ENCODE data around the gene PLPP1. TPM values are rescaled to one million over a fixed set of nuclear protein-coding genes. Genes with fewer than 3 reads are reported as not detected.

Gene PLPP1
- total RNA-seq, 1 donor from 2014 or later, result 48.1 TPM

DNA sequence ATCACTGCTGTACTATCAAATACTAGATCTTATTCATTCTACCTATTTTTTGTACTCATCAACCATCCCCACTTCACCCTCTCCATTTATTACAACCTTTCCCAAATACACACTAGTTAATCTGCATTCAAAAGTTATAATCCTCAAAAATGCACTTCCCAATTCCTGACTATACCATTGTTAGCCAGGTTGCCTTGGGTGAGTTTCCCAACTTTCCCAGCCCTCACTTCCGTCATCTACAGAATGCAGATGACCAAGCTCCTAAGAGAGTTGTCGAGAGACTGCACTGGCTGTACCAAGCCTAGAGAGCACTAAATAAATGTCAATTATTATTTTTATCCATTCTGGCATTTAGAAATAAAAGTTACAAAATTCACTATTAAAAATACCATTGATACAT is 11.5 kb downstream of the PLPP1 start:
- Histone ChIP-seq H3K4me3 (no peak overlapping the region), H3K4me1 (no peaks in the 10 kb centered on the region), H3K36me3 (no peaks in the 10 kb centered on the region), H3K27me3 (ENCODE audit: low read depth) (no peaks in the 10 kb centered on the region), H3K27ac (no peak overlapping the region), H3K9me3 (no peaks in the 10 kb centered on the region)
- intact Hi-C loops (cut with DNase I), result no loop called here
- ATAC-seq (no peak), DNase-seq (no peak)
- TF ChIP-seq, protein P1, sequence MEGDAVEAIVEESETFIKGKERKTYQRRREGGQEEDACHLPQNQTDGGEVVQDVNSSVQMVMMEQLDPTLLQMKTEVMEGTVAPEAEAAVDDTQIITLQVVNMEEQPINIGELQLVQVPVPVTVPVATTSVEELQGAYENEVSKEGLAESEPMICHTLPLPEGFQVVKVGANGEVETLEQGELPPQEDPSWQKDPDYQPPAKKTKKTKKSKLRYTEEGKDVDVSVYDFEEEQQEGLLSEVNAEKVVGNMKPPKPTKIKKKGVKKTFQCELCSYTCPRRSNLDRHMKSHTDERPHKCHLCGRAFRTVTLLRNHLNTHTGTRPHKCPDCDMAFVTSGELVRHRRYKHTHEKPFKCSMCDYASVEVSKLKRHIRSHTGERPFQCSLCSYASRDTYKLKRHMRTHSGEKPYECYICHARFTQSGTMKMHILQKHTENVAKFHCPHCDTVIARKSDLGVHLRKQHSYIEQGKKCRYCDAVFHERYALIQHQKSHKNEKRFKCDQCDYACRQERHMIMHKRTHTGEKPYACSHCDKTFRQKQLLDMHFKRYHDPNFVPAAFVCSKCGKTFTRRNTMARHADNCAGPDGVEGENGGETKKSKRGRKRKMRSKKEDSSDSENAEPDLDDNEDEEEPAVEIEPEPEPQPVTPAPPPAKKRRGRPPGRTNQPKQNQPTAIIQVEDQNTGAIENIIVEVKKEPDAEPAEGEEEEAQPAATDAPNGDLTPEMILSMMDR (IDR thresholded peaks at IDR 0.05), result no peak

DNA sequence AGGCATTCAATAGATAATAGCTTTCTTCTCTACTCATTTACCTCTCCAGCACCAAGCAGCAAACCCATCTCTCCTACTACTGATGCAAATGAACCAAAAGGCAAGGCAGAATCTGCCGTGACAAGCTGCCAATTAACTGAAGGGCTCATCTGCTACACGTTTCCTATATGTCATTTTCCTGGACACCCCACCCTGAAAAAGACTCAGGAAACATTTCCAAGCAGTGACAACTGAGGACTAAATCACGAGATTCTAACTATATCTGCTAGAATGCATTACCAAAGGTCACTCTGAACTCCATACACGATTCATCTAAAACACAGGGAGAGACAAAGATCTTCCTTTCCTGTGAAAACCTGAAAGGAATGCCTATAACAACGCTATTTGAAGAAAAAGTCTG is 12.9 kb downstream of the PLPP1 start:
- H3K4me1 ChIP-seq, result no peaks in the 10 kb centered on the region
- DNase-seq (no peak), ATAC-seq (no peak)
- H3K9me3 ChIP-seq, result no peaks in the 10 kb centered on the region
- no peak overlapping the region for H3K27ac ChIP-seq
- intact Hi-C loops (cut with DNase I), result no loop called here
- no peaks in the 10 kb centered on the region for H3K27me3 ChIP-seq (ENCODE audit: low read depth)
- no peak overlapping the region for H3K4me3 ChIP-seq
- H3K36me3 ChIP-seq, result no peaks in the 10 kb centered on the region
- TF ChIP-seq, protein P1 (IDR thresholded peaks at IDR 0.05), result no peak

DNA sequence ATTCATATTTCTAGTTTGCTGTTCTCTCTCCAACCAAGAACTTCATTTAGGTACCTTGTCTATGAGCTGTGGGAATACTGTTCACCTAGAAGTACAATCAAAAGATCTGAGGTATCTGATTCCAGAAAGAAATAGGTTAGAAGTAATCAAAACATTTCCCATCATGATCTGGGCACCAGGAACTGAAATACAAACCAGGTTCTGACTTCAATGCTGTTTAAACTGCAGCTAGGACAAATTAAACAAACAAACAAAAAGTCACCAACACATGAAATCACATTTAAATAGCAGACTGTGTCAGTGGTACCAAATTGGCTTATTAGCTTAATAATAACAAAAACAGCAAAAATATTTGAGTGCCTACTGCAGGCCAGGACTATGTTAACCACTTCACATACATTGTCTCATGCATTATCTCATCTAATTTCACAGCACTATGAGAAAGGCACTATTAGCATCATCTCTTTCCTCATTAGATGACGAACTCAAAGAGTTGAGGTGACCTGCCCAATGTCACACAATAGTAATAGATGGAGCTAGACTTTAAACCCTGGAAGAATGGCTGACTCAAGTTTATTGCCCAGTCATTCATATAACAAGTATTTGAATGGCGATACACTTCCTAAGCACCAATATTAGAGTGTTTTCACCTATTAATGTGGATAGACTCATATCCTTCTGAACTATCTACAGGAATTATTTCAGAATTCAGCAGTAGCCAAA is 14.5 kb downstream of the PLPP1 start:
- H3K36me3 ChIP-seq, result no peaks in the 10 kb centered on the region
- H3K4me1 ChIP-seq, result peaks cover under 1% of the 10 kb centered on the region
- intact Hi-C loops (cut with DNase I), result no loop called here
- no peaks in the 10 kb centered on the region for H3K9me3 ChIP-seq
- no peaks in the 10 kb centered on the region for H3K27me3 ChIP-seq (ENCODE audit: low read depth)
- no peak for ATAC-seq
- no peak overlapping the region for H3K4me3 ChIP-seq
- DNase-seq, result no peak
- TF ChIP-seq, protein P1 (IDR thresholded peaks at IDR 0.05), result no peak
- H3K27ac ChIP-seq, result no peak overlapping the region

DNA sequence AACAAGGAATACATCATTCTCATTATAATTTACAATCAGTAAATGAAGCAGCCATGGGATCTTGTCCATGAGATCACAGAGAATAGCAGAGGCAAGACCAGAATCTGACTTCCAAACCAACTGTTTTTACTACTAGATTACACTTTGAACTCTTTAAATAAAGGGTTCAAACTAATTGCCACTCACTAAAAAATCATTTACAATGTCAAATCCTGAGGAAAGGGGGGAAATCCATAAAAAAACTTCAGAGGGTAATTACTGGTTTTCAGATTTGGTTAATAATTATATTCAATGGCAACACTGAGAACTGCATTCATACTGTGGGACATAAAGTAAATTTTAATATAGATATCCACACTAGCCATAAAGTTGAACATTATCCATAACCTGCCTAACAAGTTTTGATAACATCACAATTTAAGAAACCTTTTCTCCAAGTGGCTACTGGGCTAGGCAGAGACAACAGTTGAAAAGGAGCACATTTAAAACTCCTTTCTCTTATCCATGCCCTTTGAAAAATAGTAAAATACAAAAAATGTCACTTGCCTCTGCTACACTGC is 15.9 kb downstream of the PLPP1 start:
- DNase-seq (no peak), ATAC-seq (no peak)
- intact Hi-C loops (cut with DNase I), result no loop called here
- TF ChIP-seq, protein P1 (IDR thresholded peaks at IDR 0.05), result no peak
- Histone ChIP-seq H3K27me3 (ENCODE audit: low read depth) (no peaks in the 10 kb centered on the region), H3K4me3 (no peak overlapping the region), H3K9me3 (no peaks in the 10 kb centered on the region), H3K4me1 (peaks cover 13% of the 10 kb centered on the region), H3K27ac (no peak overlapping the region), H3K36me3 (no peaks in the 10 kb centered on the region)

DNA sequence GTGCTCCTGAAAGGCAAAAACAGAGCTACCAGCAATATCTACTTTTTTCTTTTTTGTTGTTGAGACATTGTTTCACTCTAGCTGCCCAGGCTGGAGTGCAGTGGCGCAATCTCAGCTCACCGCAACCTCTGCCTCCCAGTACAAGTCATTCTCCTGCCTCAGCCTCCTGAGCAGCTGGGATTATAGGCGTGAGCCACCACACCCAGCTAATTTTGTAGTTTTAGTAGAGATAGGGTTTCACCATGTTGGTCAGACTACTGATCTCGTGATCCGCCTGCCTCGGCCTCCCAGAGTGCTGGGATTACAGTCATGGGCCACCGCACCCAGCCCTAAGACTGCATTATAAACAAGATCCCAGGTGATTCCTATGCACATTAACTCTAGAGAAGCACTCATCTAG is 17.0 kb downstream of the PLPP1 start:
- DNase-seq (no peak), ATAC-seq (no peak)
- intact Hi-C loops (cut with DNase I), result no loop called here
- Histone ChIP-seq H3K36me3 (no peaks in the 10 kb centered on the region), H3K4me1 (peaks cover 13% of the 10 kb centered on the region), H3K4me3 (no peak overlapping the region), H3K27ac (no peak overlapping the region), H3K27me3 (ENCODE audit: low read depth) (no peaks in the 10 kb centered on the region), H3K9me3 (no peaks in the 10 kb centered on the region)
- TF ChIP-seq, protein P1 (IDR thresholded peaks at IDR 0.05), result no peak

All from lower lobe of right lung (tissue), 2 donors.